ELR (cell line): ENCODE measurements around the gene FOS.
"Not testable (repeated sequence)": the region's sequence is repeated elsewhere in the genome, so short reads cannot be mapped to it uniquely, and the experiment has no call there.

Source experiments
- DNase-seq: peaks from one replicate; pipeline ENCODE4 v3.0.0-alpha.2; 2015; ENCODE audit warnings: low read depth

FOS gene

GRCh38 chr14:75278422-75279152 lies at the start of gene FOS:
TSS of gene FOS (plus strand) at chr14:75278828. CDS start at chr14:75278983, 155 bp downstream.
- DNase-seq, result peak; percentile 95

- no peak for DNase-seq
These were observed 48.9 kb upstream of the FOS start for GRCh38 chr14:75229661-75230139.

- DNase-seq, result peak; percentile 71
These were observed 48.4 kb upstream of the FOS start for GRCh38 chr14:75230140-75230792.

- DNase-seq, result no peak
These were observed 47.3 kb upstream of the FOS start for GRCh38 chr14:75231320-75231719.

GRCh38 chr14:75232191-75232590 lies 46.4 kb upstream of the FOS start:
- no peak for DNase-seq

- DNase-seq, result no peak
These were observed 46.0 kb upstream of the FOS start for GRCh38 chr14:75232597-75232996.

GRCh38 chr14:75234173-75235115 lies 44.2 kb upstream of the FOS start:
- DNase-seq, result peak; percentile 92

GRCh38 chr14:75235198-75235597 lies 43.4 kb upstream of the FOS start:
- not testable (repeated sequence) for DNase-seq

- no peak for DNase-seq
These were observed 42.2 kb upstream of the FOS start for GRCh38 chr14:75236467-75236866.

- no peak for DNase-seq
These were observed 41.7 kb upstream of the FOS start for GRCh38 chr14:75236901-75237419.

GRCh38 chr14:75238756-75239455 lies 39.7 kb upstream of the FOS start:
- DNase-seq, result no peak

GRCh38 chr14:75240781-75241180 lies 37.8 kb upstream of the FOS start:
- no peak for DNase-seq

- DNase-seq, result peak; percentile 14
These were observed 35.9 kb upstream of the FOS start for GRCh38 chr14:75242546-75243273.

GRCh38 chr14:75244121-75244520 lies 34.5 kb upstream of the FOS start:
- no peak for DNase-seq

GRCh38 chr14:75246546-75247285 lies 31.9 kb upstream of the FOS start:
- no peak for DNase-seq

- no peak for DNase-seq
These were observed 31.2 kb upstream of the FOS start for GRCh38 chr14:75247286-75247922.

- DNase-seq, result no peak
These were observed 30.7 kb upstream of the FOS start for GRCh38 chr14:75247939-75248338.

GRCh38 chr14:75249251-75249957 lies 29.2 kb upstream of the FOS start:
- no peak for DNase-seq

- DNase-seq, result no peak
These were observed 28.7 kb upstream of the FOS start for GRCh38 chr14:75249958-75250336.
